ENCODE measurements around the gene CRYM. TPM values are rescaled to one million over a fixed set of nuclear protein-coding genes. Genes with fewer than 3 reads are reported as not detected.

The CRYM gene
- total RNA-seq, 4 donors from 2014 or later = 1.2 to 1.4 TPM; not detected in 2

GRCh38 chr16:21284414-21284813, 6.3 kb upstream of the CRYM start:
- ATAC-seq (ENCODE audit: low FRiP score) (no peak), DNase-seq (ENCODE audit: low spot score) (no peak)
- TF ChIP-seq CTCF (IDR thresholded peaks at IDR 0.05) = no peak

GRCh38 chr16:21283521-21284289, 5.6 kb upstream of the CRYM start:
- TF ChIP-seq CTCF (IDR thresholded peaks at IDR 0.05) = no peak
- ATAC-seq (ENCODE audit: low FRiP score) (peak; percentile 88), DNase-seq (ENCODE audit: low spot score) (no peak)

GRCh38 chr16:21281698-21282389, 3.8 kb upstream of the CRYM start:
- no peak for ATAC-seq (ENCODE audit: low FRiP score)

GRCh38 chr16:21279501-21279900, 1.4 kb upstream of the CRYM start:
- no peak for TF ChIP-seq CTCF (IDR thresholded peaks at IDR 0.05)
- ATAC-seq (ENCODE audit: low FRiP score) = no peak
- DNase-seq (ENCODE audit: low spot score) = no peak

More at GRCh38 chr16:21281698-21282389, 3.8 kb upstream of the CRYM start:
- DNase-seq (ENCODE audit: low spot score) = no peak
- TF ChIP-seq CTCF (IDR thresholded peaks at IDR 0.05) = no peak

- ATAC-seq (ENCODE audit: low FRiP score) (no peak), DNase-seq (ENCODE audit: low spot score) (no peak)
- TF ChIP-seq CTCF (IDR thresholded peaks at IDR 0.05) = no peak
These were observed 804 bp downstream of the CRYM start for GRCh38 chr16:21277045-21277926.

- no peak for TF ChIP-seq CTCF (IDR thresholded peaks at IDR 0.05)
- ATAC-seq (ENCODE audit: low FRiP score) (no peak), DNase-seq (ENCODE audit: low spot score) (no peak)
These were observed 2.0 kb downstream of the CRYM start for GRCh38 chr16:21276090-21276489.

All from omental fat pad (tissue), 4 donors.